ENCODE results near the gene SETBP1. TPM values are rescaled to one million over a fixed set of nuclear protein-coding genes. Genes with fewer than 3 reads are reported as not detected.

SETBP1 gene
- total RNA-seq, 3 donors from 2014 or later: 15.0 to 97.2 (median 17.8) TPM

GRCh38 chr18:44899832-44900231 lies 219.1 kb downstream of the SETBP1 start:
- ATAC-seq (no peak), DNase-seq (no peak)
- no peaks in the 10 kb centered on the region for H3K36me3 ChIP-seq (ENCODE audit: low read depth)
- intact Hi-C loops (cut with DNase I, micrococcal nuclease): loop anchor here in 1 of 2 donors (10.0 kb wide), 2 partner anchors 225 to 785 kb away; no protein-coding TSS in a partner anchor
- no peaks in the 10 kb centered on the region for H3K9me3 ChIP-seq
- no peak for TF ChIP-seq CTCF (IDR thresholded peaks at IDR 0.05)
- no peaks in the 10 kb centered on the region for H3K4me1 ChIP-seq (ENCODE audit: low read depth)
- H3K4me3 ChIP-seq: no peak overlapping the region

- TF ChIP-seq CTCF (IDR thresholded peaks at IDR 0.05): no peak
- no peak overlapping the region for H3K4me3 ChIP-seq
- no peaks in the 10 kb centered on the region for H3K9me3 ChIP-seq
- H3K36me3 ChIP-seq (ENCODE audit: low read depth): no peaks in the 10 kb centered on the region
- no peaks in the 10 kb centered on the region for H3K4me1 ChIP-seq (ENCODE audit: low read depth)
- DNase-seq (no peak), ATAC-seq (no peak)
- intact Hi-C loops (cut with DNase I, micrococcal nuclease): no loop called here
These were observed 219.9 kb downstream of the SETBP1 start for GRCh38 chr18:44900627-44901026.

GRCh38 chr18:44901283-44901682 lies 220.6 kb downstream of the SETBP1 start:
- intact Hi-C loops (cut with DNase I, micrococcal nuclease): no loop called here
- no peak overlapping the region for H3K4me3 ChIP-seq
- ATAC-seq (peak; percentile 38), DNase-seq (peak in 1 of 3 donors; percentile 28)
- TF ChIP-seq CTCF (IDR thresholded peaks at IDR 0.05): no peak
- H3K36me3 ChIP-seq (ENCODE audit: low read depth): no peaks in the 10 kb centered on the region
- no peaks in the 10 kb centered on the region for H3K4me1 ChIP-seq (ENCODE audit: low read depth)
- H3K9me3 ChIP-seq: no peaks in the 10 kb centered on the region

DNA sequence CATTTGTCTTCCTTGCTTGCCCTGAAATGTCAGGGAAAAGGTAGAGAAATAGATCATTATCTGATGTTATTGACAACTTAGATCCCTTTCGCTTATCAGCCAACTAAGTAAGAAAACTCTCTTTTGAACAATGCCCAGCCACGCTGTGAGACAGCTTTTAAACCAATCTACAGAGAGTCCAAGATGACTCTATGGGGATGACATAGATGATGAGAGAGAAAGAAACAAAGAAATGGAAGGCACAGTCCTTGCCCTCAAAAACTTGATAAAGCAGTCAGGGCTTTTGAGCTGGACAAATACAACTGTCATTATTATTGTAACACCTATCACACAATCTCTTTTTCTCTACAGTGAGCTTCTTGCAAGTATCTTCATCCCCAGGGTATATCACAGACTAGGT lies 222.6 kb downstream of the SETBP1 start:
- no peaks in the 10 kb centered on the region for H3K9me3 ChIP-seq
- ATAC-seq: no peak
- no peaks in the 10 kb centered on the region for H3K4me1 ChIP-seq (ENCODE audit: low read depth)
- H3K4me3 ChIP-seq: no peak overlapping the region
- TF ChIP-seq CTCF (IDR thresholded peaks at IDR 0.05): no peak
- no peak for DNase-seq
- intact Hi-C loops (cut with DNase I, micrococcal nuclease): no loop called here
- no peaks in the 10 kb centered on the region for H3K36me3 ChIP-seq (ENCODE audit: low read depth)

DNA sequence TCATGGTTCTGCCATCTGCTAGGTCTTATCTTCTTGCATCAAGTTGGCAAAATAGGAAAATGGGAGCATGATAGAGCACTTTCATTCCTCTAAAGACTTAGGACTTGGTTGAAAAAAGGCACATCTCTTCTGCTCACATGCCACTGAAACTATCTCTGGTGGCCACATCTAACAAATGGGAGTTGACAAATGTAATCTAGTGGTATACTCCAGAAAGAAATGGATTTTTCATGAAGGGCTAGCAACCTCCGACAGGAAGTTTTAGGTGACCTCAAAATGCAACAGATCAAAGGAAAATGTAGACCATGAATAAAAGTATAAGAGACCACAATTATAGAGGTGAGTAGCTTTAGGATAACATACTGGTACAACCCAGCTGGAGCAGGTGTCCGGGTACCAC lies 224.1 kb downstream of the SETBP1 start:
- H3K36me3 ChIP-seq (ENCODE audit: low read depth): no peaks in the 10 kb centered on the region
- H3K9me3 ChIP-seq: no peaks in the 10 kb centered on the region
- intact Hi-C loops (cut with DNase I, micrococcal nuclease): no loop called here
- no peaks in the 10 kb centered on the region for H3K4me1 ChIP-seq (ENCODE audit: low read depth)
- no peak for TF ChIP-seq CTCF (IDR thresholded peaks at IDR 0.05)
- no peak overlapping the region for H3K4me3 ChIP-seq
- ATAC-seq (no peak), DNase-seq (no peak)

GRCh38 chr18:44909191-44909719 lies 228.6 kb downstream of the SETBP1 start:
- no peak for TF ChIP-seq CTCF (IDR thresholded peaks at IDR 0.05)
- ATAC-seq (peak; percentile 34), DNase-seq (peak in 1 of 3 donors; percentile 39)
- Histone ChIP-seq H3K4me3 (no peak overlapping the region), H3K4me1 (ENCODE audit: low read depth) (no peaks in the 10 kb centered on the region), H3K9me3 (no peaks in the 10 kb centered on the region), H3K36me3 (ENCODE audit: low read depth) (no peaks in the 10 kb centered on the region)
- intact Hi-C loops (cut with DNase I, micrococcal nuclease): no loop called here

All from mucosa of descending colon (tissue), 3 donors.